Measurements from ENCODE around the gene NRN1L. TPM values are rescaled to one million over a fixed set of nuclear protein-coding genes. Genes with fewer than 3 reads are reported as not detected.
A peak's percentile ranks its signal among the peaks of the same experiment; 100 is the strongest.

The NRN1L gene
- total RNA-seq, 6 experiments from 2014 or later: 0.25 to 0.51 (median 0.38) TPM; not detected in 3

GRCh38 chr16:67917140-67917851 lies 32.6 kb downstream of the NRN1L start:
- TF ChIP-seq CTCF (IDR thresholded peaks at IDR 0.05): no peak
- DNase-seq: no peak
- Mint-ChIP-seq H3K36me3 (ENCODE audit: low read depth) (peaks cover 5% of the 10 kb centered on the region; the same call in 1 of the 2 replicates), H3K4me3 (peak overlapping the region; percentile 5; the same call in 1 of the 2 replicates), H3K27ac (peak overlapping the region; percentile 81), H3K9me3 (no peaks in the 10 kb centered on the region), H3K27me3 (ENCODE audit: insufficient read depth) (peaks cover 5% of the 10 kb centered on the region), H3K4me1 (ENCODE audit: low read depth) (peaks cover 60% of the 10 kb centered on the region)

- TF ChIP-seq CTCF (IDR thresholded peaks at IDR 0.05): no peak
- no peaks in the 10 kb centered on the region for H3K9me3 Mint-ChIP-seq
These were observed 33.2 kb downstream of the NRN1L start for GRCh38 chr16:67917852-67918236.

GRCh38 chr16:67919622-67920221 lies 35.0 kb downstream of the NRN1L start:
- Mint-ChIP-seq H3K36me3 (ENCODE audit: low read depth) (peaks cover 3% of the 10 kb centered on the region; the same call in 1 of the 2 replicates), H3K9me3 (no peaks in the 10 kb centered on the region), H3K27ac (no peak overlapping the region), H3K4me3 (no peak overlapping the region), H3K27me3 (ENCODE audit: insufficient read depth) (peaks cover 5% of the 10 kb centered on the region), H3K4me1 (ENCODE audit: low read depth) (peaks cover 60% of the 10 kb centered on the region)
- TF ChIP-seq CTCF (IDR thresholded peaks at IDR 0.05): peak; percentile 36; the same call in 1 of the 2 replicates
- DNase-seq: no peak

More at GRCh38 chr16:67917852-67918236, 33.2 kb downstream of the NRN1L start:
- H3K36me3 Mint-ChIP-seq (ENCODE audit: low read depth): peaks cover 5% of the 10 kb centered on the region; the same call in 1 of the 2 replicates
- H3K27ac Mint-ChIP-seq: peak overlapping the region; percentile 81
- DNase-seq: peak; percentile 91
- peaks cover 62% of the 10 kb centered on the region for H3K4me1 Mint-ChIP-seq (ENCODE audit: low read depth)
- peaks cover 5% of the 10 kb centered on the region for H3K27me3 Mint-ChIP-seq (ENCODE audit: insufficient read depth)
- 0 out of 2 replicates have a peak overlapping the region, but pooled peaks have one; percentile 5 for H3K4me3 Mint-ChIP-seq

- peaks cover 35% of the 10 kb centered on the region for H3K4me1 Mint-ChIP-seq (ENCODE audit: low read depth)
- no peak overlapping the region for H3K27ac Mint-ChIP-seq
These were observed 37.5 kb downstream of the NRN1L start for GRCh38 chr16:67922221-67922620.

GRCh38 chr16:67922740-67923139 lies 38.1 kb downstream of the NRN1L start:
- no peak overlapping the region for H3K27ac Mint-ChIP-seq
- no peak for DNase-seq

More at GRCh38 chr16:67922221-67922620, 37.5 kb downstream of the NRN1L start:
- Mint-ChIP-seq H3K9me3 (no peaks in the 10 kb centered on the region), H3K27me3 (ENCODE audit: insufficient read depth) (peaks cover 3% of the 10 kb centered on the region), H3K4me3 (no peak overlapping the region), H3K36me3 (ENCODE audit: low read depth) (no peaks in the 10 kb centered on the region)
- TF ChIP-seq CTCF (IDR thresholded peaks at IDR 0.05): no peak
- DNase-seq: no peak

More at GRCh38 chr16:67922740-67923139, 38.1 kb downstream of the NRN1L start:
- no peaks in the 10 kb centered on the region for H3K36me3 Mint-ChIP-seq (ENCODE audit: low read depth)
- H3K4me3 Mint-ChIP-seq: no peak overlapping the region
- peaks cover 3% of the 10 kb centered on the region for H3K27me3 Mint-ChIP-seq (ENCODE audit: insufficient read depth)
- peaks cover 29% of the 10 kb centered on the region for H3K4me1 Mint-ChIP-seq (ENCODE audit: low read depth)
- no peaks in the 10 kb centered on the region for H3K9me3 Mint-ChIP-seq
- TF ChIP-seq CTCF (IDR thresholded peaks at IDR 0.05): no peak
